GM19239 (cell line): ENCODE data around the gene GORASP2.

Experiments
- DNase-seq: peaks from one replicate; pipeline ENCODE4 v3.0.0; 2011; ENCODE audit warnings: low spot score; ENCODE audit not compliant: insufficient read length
- FAIRE-seq: peaks from 2 replicates; lab custom pipeline; 2011; peaks lifted over from hg19 to GRCh38; lab: Jason Lieb, UNC

The GORASP2 gene

GRCh38 chr2:170922634-170923494 lies 6.2 kb upstream of the GORASP2 start:
- no peak for DNase-seq
- no peak for FAIRE-seq

- FAIRE-seq: no peak
Observed at GRCh38 chr2:170923799-170924198, 5.3 kb upstream of the GORASP2 start.

GRCh38 chr2:170924969-170925368 lies 4.1 kb upstream of the GORASP2 start:
- DNase-seq (no peak), FAIRE-seq (no peak)

More at GRCh38 chr2:170923799-170924198, 5.3 kb upstream of the GORASP2 start:
- DNase-seq: no peak

- FAIRE-seq (no peak), DNase-seq (no peak)
Observed at GRCh38 chr2:170925923-170926322, 3.1 kb upstream of the GORASP2 start.

- FAIRE-seq (no peak), DNase-seq (no peak)
Observed at GRCh38 chr2:170926743-170927297, 2.2 kb upstream of the GORASP2 start.

GRCh38 chr2:170928036-170928823 lies 823 bp upstream of the GORASP2 start:
- no peak for DNase-seq

GRCh38 chr2:170929686-170930050 lies 615 bp downstream of the GORASP2 start:
- FAIRE-seq (peak; percentile 68), DNase-seq (no peak)

More at GRCh38 chr2:170928036-170928823, 823 bp upstream of the GORASP2 start:
- FAIRE-seq: peak; percentile 21

GRCh38 chr2:170930131-170930990 lies 1.3 kb downstream of the GORASP2 start:
- DNase-seq (peak; percentile 58), FAIRE-seq (peak; percentile 92)

GRCh38 chr2:170930991-170931266 lies 1.9 kb downstream of the GORASP2 start:
- no peak for DNase-seq
- FAIRE-seq: no peak

GRCh38 chr2:170932166-170932565 lies 3.1 kb downstream of the GORASP2 start:
- FAIRE-seq (no peak), DNase-seq (no peak)

- DNase-seq (no peak), FAIRE-seq (no peak)
Observed at GRCh38 chr2:170932948-170933347, 3.9 kb downstream of the GORASP2 start.

GRCh38 chr2:170937709-170938379 lies 8.8 kb downstream of the GORASP2 start:
- no peak for FAIRE-seq
- DNase-seq: no peak

- FAIRE-seq: no peak
Observed at GRCh38 chr2:170940066-170940465, 11.0 kb downstream of the GORASP2 start.

GRCh38 chr2:170942615-170943014 lies 13.6 kb downstream of the GORASP2 start:
- FAIRE-seq (no peak), DNase-seq (no peak)

More at GRCh38 chr2:170940066-170940465, 11.0 kb downstream of the GORASP2 start:
- DNase-seq: no peak

GRCh38 chr2:170943041-170943440 lies 14.0 kb downstream of the GORASP2 start:
- FAIRE-seq (no peak), DNase-seq (no peak)

GRCh38 chr2:170943596-170943995 lies 14.5 kb downstream of the GORASP2 start:
- FAIRE-seq (no peak), DNase-seq (no peak)

GRCh38 chr2:170944545-170944944 lies 15.5 kb downstream of the GORASP2 start:
- DNase-seq (no peak), FAIRE-seq (no peak)

GRCh38 chr2:170949415-170949814 lies 20.4 kb downstream of the GORASP2 start:
- FAIRE-seq (no peak), DNase-seq (no peak)

GRCh38 chr2:170950221-170950761 lies 21.2 kb downstream of the GORASP2 start:
- FAIRE-seq: peak; percentile 70

More at GRCh38 chr2:170950221-170950761, 21.2 kb downstream of the GORASP2 start:
- DNase-seq: no peak
